SK-N-MC (cell line): Measurements from ENCODE around the gene CXCL12.

Experiments used
- DNase-seq: peaks from one replicate; pipeline ENCODE4 v3.0.0-alpha.2; 2011; ENCODE audit warnings: low read depth, low spot score
- H3K27ac ChIP-seq: fragments of 200-600 bp; sonication (generic); 2 replicates; pipeline ENCODE4 v1.5.1; 2016; ENCODE audit warnings: mixed run types
- H3K36me3 ChIP-seq: fragments of 200-600 bp; sonication (generic); 2 replicates; pipeline ENCODE4 v1.6.1; 2017; ENCODE audit warnings: antibody characterized with exemption, low read length, mixed read lengths; ENCODE audit not compliant: insufficient read depth
- H3K4me3 ChIP-seq: fragments of 200-600 bp; sonication (generic); 2 replicates; pipeline ENCODE4 v1.5.1; 2016
- H3K9ac ChIP-seq: fragments of 200-600 bp; sonication (generic); 2 replicates; pipeline ENCODE4 v1.8.0; 2017; ENCODE audit warnings: mixed run types, mixed read lengths; ENCODE audit not compliant: insufficient read length
- H3K9me3 ChIP-seq: fragments of 200-600 bp; sonication (generic); 2 replicates; pipeline ENCODE4 v1.6.1; 2017; ENCODE audit warnings: low read depth, mild to moderate bottlenecking, antibody characterized with exemption, low read length, moderate library complexity, mixed read lengths
- EZH2 ChIP-seq: fragments of 200-600 bp; sonication (generic); IDR thresholded peaks from one replicate; pipeline ENCODE4 v1.6.1; 2017; ENCODE audit warnings: antibody characterized with exemption
- FOXP2 ChIP-seq: optimal IDR thresholded peaks from 2 replicates; pipeline ENCODE3; 2011; ENCODE audit warnings: mild to moderate bottlenecking, moderate library complexity; ENCODE audit not compliant: insufficient read depth; ENCODE audit errors: extremely low read length, control extremely low read depth
- POLR2AphosphoS5 ChIP-seq: IDR thresholded peaks from 2 replicates; pipeline ENCODE4 v1.6.1; 2012; ENCODE audit warnings: mild to moderate bottlenecking, low read depth, low read length, borderline replicate concordance

The CXCL12 gene

GRCh38 chr10:44390585-44391072 is 5.7 kb upstream of the CXCL12 start:
- Histone ChIP-seq H3K27ac (no peak overlapping the region), H3K9ac (no peak overlapping the region)
- DNase-seq: no peak

DNA sequence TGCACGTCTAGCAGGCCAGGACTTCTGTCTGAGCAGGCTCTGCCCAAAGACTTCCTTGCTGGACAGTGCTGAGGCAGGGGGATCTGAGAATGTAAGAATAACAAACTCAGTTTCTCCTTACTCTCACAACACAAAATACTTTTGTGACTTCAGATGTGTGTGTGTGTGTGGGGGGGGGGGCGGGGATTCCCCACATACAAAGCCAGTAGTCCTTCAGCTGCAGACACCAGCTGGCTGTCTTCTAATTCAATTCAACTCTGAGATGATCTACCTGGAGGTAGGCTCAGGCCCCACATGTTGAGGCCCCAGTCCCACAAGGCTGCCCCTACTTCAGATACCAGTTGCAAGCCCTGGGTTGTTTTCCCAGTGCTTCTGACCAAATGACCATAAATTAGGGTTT is 4.7 kb upstream of the CXCL12 start:
- no peak overlapping the region for H3K4me3 ChIP-seq
- no peaks in the 10 kb centered on the region for H3K9me3 ChIP-seq
- no peak for DNase-seq
- TF ChIP-seq EZH2 (no peak), FOXP2 (no peak), POLR2AphosphoS5 (no peak)
- H3K27ac ChIP-seq: no peak overlapping the region
- H3K36me3 ChIP-seq: no peaks in the 10 kb centered on the region
- H3K9ac ChIP-seq: no peak overlapping the region

More at GRCh38 chr10:44390585-44391072, 5.7 kb upstream of the CXCL12 start:
- TF ChIP-seq POLR2AphosphoS5 (no peak), EZH2 (no peak)
- H3K9me3 ChIP-seq: no peaks in the 10 kb centered on the region
- H3K4me3 ChIP-seq: no peak overlapping the region
- H3K36me3 ChIP-seq: no peaks in the 10 kb centered on the region

DNA sequence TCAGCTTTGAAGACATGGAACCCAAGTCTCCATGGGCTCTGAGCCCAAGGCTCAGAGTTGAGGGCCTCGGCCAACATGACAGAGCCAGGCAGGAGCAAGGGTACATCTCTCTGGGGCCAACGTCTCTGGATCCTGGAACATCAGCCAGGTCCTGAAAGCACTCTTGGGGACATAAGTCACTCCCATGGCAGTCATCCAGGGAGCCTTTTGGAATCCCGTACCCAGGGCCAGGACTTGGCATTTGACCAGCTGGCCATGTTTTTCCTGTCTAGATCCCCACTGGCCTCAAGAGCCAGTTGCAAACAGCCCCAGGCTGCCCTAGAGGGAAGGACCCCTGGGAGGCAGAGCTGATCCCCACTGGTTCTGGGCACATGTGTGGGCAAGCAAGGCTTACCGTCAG is 4.3 kb upstream of the CXCL12 start:
- no peak for DNase-seq
- no peak overlapping the region for H3K4me3 ChIP-seq

GRCh38 chr10:44388641-44389040 is 3.7 kb upstream of the CXCL12 start:
- Histone ChIP-seq H3K4me3 (no peak overlapping the region), H3K27ac (no peak overlapping the region), H3K9ac (no peak overlapping the region), H3K36me3 (no peaks in the 10 kb centered on the region), H3K9me3 (no peaks in the 10 kb centered on the region)
- no peak for TF ChIP-seq EZH2
- TF ChIP-seq FOXP2: no peak
- TF ChIP-seq POLR2AphosphoS5: no peak
- no peak for DNase-seq

More for the DNA sequence above, 4.3 kb upstream of the CXCL12 start:
- Histone ChIP-seq H3K9ac (no peak overlapping the region), H3K9me3 (no peaks in the 10 kb centered on the region), H3K27ac (no peak overlapping the region), H3K36me3 (no peaks in the 10 kb centered on the region)
- TF ChIP-seq POLR2AphosphoS5: no peak
- no peak for TF ChIP-seq EZH2
- no peak for TF ChIP-seq FOXP2

DNA sequence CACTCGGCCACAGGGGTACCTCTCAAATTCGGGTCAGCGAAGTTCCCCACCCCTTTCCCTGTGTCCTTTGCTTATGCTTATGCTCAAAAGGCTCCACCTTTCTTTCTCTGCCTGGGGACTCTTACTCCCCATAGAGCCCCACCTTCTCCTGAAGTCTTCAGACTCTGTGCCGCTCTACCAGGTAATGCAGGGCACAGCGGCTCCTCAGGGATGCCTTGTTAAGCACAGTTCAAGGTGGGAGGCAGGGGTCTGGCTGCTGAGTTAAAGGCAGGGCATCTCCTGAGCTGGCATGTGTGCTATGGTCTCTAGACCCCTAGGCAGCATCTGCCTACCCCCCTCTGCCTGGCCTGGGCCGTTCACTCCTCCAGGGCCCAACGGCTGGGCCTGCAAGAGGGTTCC is 3.0 kb upstream of the CXCL12 start:
- no peak overlapping the region for H3K27ac ChIP-seq
- DNase-seq: no peak
- H3K9me3 ChIP-seq: no peaks in the 10 kb centered on the region
- no peak overlapping the region for H3K4me3 ChIP-seq
- H3K9ac ChIP-seq: no peak overlapping the region
- TF ChIP-seq EZH2 (no peak), POLR2AphosphoS5 (no peak), FOXP2 (no peak)
- H3K36me3 ChIP-seq: no peaks in the 10 kb centered on the region

GRCh38 chr10:44386546-44387052 is 1.7 kb upstream of the CXCL12 start:
- no peaks in the 10 kb centered on the region for H3K36me3 ChIP-seq
- H3K9ac ChIP-seq: no peak overlapping the region
- H3K9me3 ChIP-seq: no peaks in the 10 kb centered on the region
- H3K4me3 ChIP-seq: no peak overlapping the region
- TF ChIP-seq POLR2AphosphoS5 (no peak), FOXP2 (no peak), EZH2 (no peak)
- H3K27ac ChIP-seq: no peak overlapping the region
- DNase-seq: no peak

DNA sequence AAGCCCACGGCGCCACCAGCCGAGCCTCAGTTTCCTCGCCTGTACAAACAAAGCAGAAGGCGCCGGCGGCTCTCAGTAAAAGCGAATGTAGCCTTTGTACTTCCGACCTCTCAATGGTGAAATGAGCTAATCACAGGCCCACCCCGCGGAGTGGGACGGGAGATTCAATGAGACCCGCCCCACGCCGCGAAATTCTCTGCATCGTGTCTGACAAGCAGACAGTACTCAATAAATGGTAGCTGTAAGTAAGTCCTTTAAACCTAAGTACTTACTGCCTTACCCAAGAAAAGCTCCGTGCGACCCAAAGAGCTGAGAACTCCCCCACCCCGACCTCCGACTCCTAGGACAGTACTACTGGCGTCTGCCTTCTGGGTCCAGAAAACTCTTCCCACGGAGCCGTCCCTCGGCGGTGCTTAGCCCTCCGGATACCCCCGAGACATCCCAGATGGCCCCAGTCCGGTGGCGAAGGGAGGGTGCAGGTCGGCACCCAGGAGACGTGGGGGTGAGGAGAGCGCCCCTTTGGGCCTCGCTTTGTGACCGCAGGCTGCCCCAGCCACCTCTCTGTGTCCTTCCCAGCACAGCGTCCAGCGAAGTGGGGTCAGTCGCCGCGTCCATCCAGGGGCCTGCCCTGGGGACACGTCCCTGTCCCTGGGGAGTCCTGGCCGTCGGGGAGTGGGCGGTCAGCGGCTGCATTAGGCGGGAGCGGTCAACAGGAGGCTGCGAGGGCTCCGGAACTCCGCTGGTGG is 972 bp upstream of the CXCL12 start:
- no peak for DNase-seq
- TF ChIP-seq FOXP2 (no peak), EZH2 (no peak), POLR2AphosphoS5 (no peak)
- H3K4me3 ChIP-seq: peak overlapping the region; percentile 75
- no peaks in the 10 kb centered on the region for H3K36me3 ChIP-seq
- H3K27ac ChIP-seq: no peak overlapping the region
- no peak overlapping the region for H3K9ac ChIP-seq
- H3K9me3 ChIP-seq: no peaks in the 10 kb centered on the region

- Histone ChIP-seq H3K36me3 (no peaks in the 10 kb centered on the region), H3K9ac (no peak overlapping the region), H3K9me3 (no peaks in the 10 kb centered on the region), H3K4me3 (peak overlapping the region; percentile 65), H3K27ac (no peak overlapping the region)
- TF ChIP-seq EZH2: no peak
- no peak for DNase-seq
These were observed 284 bp downstream of the CXCL12 start for GRCh38 chr10:44384601-44385025.
